HG03097 (cell line): ENCODE measurements around the gene AKR1C3.
"Not testable (repeated sequence)": the region's sequence is repeated elsewhere in the genome, so short reads cannot be mapped to it uniquely, and the experiment has no call there.

Experiments
- ATAC-seq: cut with Tn5 transposase; IDR thresholded peaks from one replicate; pipeline ENCODE4 v1.9.1; 2021; ENCODE audit not compliant: unreplicated experiment, low FRiP score

AKR1C3 gene

DNA sequence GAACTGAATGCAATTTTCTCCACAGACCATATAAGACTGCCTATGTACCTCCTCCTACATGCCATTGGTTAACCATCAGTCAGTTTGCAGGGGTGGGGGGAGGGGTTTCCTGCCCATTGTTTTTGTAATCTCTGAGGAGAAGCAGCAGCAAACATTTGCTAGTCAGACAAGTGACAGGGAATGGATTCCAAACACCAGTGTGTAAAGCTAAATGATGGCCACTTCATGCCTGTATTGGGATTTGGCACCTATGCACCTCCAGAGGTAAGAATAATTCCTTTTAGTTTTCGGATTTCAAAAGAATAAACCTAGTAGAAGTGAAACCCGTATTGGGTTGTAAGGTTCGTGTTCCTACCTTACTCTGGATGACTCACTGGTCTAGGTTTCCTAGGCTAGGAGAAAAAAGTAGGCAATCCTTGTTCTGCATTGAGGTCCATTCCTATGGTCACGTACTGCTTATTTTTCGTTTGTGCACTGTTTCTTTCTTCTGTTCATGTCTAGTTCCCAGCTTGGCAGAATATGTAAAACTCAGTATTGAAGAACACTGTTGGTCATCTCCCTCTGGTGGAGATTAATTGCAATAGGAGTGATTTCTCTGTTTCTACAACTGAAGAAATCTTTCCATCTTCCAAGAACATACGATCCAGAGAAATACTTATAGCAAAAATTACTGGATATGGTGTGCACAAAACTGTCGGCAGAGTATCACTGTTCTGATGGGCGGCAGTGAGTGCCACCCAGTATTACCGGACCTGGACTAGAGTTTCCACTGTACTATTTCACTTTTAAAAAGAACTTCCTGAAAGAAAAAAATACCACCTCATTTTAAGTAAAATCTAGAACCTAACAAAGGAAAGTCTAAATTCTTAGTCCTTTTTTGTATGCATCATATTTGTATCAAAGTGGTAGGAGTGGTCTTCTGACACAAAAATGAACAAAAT lies at the start of gene AKR1C3:
Gene AKR1C3 (plus strand): TSS at position 150 of the 941 bp plus-strand sequence. CDS start 31 bp downstream, at position 181.
- ATAC-seq, result no peak

DNA sequence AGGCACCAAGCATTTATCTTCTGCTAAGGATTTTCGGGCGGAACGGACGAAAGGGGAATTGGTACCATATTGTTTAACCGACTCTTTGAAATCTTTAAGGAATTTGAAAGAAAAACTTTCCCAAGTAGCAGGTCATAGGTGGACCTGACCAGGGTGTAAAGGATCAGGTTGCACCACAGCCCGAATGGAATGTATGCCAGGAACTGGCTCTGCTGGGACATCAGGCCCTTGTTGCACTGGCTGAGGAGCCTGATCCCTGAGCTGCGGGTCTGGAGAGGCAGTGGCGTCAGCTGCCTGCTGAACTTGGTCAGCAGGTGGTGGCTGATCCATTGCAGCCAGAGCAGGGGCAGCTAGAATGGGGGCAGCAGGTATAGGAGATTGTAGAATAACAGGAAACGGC lies 49.1 kb upstream of the AKR1C3 start:
- ATAC-seq, result no peak

DNA sequence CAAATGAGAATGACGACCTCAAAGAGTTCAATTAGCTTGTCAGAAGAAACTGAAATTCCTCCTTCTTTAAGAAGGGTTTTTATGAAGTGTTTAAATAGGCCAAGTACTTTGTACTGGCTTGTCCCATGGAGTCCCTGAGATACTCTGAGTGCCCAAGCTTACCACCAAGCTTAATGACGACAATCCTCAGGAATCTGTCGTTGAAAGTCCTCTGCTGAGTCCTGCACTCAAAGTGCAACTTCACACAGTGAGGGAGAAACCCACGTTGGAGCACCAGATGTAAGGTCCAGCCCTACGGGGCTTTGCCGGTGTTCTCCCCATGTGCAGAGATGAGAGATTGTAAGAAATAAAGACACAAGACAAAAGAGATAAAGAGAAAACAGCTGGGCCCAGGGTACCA lies 47.8 kb upstream of the AKR1C3 start:
- no peak for ATAC-seq

DNA sequence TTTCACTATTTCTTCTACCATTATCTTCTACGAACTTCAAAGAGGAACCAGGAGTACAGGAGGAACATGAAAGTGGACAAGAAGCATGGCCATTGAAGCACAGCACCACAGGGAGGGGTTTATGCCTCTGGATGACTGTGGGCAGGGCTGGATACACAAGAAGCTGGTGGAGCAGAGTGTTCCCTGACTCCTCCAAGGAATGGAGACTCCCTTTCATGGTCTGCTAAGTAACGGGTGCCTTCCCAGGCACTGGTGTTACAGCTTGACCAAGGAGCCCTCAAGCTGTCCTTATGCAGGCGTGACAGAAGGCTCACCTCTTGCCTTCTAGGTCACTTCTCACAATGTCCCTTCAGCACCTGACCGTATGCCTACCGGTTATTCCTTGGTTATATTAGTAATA lies 47.2 kb upstream of the AKR1C3 start:
- ATAC-seq, result not testable (repeated sequence)

DNA sequence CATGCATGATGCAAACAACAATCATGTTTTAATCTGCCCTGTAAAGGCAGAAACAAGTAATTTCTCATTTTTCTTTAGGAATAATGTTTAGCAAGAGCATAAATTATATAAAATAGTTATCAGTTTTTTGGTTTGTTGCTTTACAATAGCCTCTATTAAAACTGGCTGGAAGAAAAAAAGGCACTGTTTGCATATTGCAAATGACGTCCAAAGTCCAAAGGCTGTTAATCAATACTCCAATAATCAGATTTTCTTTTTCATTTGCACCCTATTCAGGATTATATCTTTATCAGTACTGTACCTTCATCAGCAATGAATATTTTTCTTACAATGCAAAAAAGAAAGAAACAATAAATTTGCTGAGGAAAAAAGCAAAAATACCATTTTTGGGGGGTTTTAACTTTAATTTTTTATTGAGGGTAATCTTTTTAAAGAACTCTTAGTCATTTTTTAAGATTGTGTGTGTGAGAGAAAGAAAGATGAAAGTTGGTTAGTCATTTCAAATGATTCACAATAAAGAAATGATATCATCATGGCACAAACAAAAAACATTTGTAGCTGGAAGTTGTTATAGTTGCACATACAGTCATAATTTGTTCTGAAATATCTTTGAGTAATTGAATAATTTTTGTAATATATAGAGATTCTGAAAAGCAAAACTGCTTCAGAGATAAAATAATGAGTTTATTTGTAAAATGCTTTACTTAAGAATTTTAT lies 46.1 kb upstream of the AKR1C3 start:
- no peak for ATAC-seq

DNA sequence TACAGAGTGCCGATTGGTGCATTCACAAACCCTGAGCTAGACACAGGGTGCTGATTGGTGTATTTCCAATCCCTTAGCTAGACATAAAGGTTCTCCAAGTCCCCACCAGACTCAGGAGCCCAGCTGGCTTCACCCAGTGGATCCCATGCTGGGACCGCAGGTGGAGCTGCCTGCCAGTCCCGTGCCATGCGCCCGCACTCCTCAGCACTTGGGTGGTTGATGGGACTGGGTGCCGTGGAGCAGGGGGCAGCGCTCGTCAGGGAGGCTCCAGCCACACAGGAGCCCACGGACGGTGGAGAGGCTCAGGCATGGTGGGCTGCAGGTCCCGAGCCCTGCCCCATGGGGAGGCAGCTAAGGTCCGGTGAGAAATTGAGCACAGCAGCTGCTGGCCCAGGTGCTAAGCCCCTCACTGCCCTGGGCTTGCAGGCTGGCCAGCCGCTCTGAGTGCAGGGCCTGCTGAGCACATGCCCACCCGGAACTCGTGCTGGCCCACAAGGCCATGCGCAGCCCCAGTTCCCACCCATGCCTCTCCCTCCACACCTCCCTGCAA lies 41.2 kb upstream of the AKR1C3 start:
- not testable (repeated sequence) for ATAC-seq

DNA sequence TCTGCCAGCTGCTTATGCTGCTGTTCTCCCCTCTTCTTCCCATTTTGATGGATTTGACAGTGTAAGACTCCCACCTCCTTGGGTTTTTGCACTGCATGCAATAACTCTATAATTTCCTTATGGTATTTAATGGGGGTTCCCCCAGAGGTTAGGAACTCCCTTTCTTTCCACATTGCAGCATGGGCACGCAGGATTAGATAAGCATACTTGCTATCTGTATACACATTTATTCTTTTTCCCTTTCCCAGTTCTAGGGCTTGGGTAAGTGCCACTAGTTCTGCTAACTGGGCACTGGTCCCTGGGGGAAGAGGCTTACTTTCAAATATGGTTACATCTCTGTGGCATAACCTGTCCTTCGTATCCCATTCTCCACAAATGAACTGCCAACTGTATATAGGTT lies 39.4 kb upstream of the AKR1C3 start:
- not testable (repeated sequence) for ATAC-seq

DNA sequence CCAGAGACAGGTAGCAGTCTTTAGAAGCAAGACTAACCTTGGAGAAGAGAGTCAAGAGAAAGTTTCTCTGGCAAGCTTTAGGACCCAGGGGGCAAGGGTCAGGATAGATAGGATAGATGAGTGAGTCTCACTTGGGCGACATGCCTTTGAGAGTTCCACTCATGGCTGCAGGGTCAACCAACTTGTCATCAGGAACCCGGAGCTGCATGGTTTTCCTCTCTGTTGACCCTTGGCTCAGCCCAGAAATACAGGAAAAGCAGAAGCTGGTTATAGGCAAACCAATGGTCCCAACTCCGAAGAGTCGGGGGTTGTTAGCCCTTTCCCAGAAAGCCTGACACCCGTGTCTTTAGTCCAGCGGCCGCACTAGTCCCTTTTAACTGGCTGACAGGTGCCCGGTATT lies 34.9 kb upstream of the AKR1C3 start:
- ATAC-seq, result not testable (repeated sequence)

DNA sequence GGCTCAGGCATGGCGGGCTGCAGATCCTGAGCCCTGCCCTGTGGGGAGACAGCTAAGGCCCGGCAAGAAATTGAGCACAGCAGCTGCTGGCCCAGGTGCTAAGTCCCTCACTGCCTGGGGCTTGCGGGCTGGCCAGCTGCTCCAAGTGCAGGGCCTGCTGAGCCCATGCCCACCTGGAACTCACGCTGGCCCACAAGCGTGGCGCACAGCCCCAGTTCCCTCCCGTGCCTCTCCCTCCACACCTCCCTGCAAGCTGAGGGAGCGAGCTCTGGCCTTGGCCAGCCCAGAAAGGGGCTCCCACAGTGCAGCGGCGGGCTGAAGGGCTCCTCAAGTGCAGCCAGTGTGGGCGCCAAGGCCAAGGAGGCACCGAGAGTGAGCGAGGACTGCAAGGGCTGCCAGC lies 33.4 kb upstream of the AKR1C3 start:
- ATAC-seq, result not testable (repeated sequence)

DNA sequence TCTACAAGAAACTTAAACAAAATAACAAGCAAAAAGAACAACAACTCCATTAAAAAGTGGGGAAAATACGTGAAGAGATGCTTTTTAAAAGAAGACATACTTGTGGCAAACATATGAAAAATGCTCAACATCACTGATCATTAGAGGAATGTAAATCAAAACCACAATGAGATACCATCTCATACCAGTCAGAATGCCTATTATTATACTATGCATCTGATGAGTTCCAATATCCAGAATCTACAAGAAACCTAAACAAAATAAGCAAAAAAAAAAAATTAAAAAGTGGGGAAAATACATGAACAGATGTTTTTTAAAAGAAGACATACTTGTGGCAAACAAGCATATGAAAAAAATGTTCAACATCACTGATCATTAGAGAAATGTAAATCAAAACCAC lies 29.6 kb upstream of the AKR1C3 start:
- ATAC-seq, result no peak

DNA sequence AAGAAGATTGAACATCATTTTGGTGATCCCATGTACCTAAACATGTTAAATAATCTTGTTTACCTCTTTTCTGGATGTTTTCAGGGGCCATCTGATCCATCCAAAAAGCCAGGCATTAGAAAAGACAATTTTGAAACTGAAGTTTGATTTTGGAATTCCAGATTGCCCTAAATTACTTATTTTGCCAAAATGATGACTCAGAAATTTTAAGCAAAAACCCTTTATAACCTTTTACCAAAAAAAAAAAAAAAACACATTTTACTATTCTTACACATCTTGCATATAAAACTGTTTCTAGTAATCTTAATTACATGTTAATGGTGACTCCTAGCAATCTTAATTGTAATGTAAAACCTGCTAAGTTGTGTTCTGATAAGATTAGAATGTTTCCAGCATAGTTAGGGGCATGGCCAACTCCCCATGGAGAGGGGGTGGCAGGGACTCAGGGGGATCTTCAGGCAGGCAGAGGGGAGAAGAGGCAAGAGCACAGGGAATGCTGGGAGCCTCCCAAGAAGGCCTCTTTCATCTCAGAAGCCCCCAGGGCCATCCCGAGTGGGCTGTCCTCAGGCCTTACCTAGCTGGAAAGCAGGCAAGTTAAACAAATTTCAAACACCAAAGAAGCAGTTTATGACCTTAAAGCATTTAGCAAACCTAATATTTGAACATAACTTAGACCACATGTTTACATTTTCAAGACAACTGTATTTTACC lies 25.8 kb upstream of the AKR1C3 start:
- no peak for ATAC-seq

DNA sequence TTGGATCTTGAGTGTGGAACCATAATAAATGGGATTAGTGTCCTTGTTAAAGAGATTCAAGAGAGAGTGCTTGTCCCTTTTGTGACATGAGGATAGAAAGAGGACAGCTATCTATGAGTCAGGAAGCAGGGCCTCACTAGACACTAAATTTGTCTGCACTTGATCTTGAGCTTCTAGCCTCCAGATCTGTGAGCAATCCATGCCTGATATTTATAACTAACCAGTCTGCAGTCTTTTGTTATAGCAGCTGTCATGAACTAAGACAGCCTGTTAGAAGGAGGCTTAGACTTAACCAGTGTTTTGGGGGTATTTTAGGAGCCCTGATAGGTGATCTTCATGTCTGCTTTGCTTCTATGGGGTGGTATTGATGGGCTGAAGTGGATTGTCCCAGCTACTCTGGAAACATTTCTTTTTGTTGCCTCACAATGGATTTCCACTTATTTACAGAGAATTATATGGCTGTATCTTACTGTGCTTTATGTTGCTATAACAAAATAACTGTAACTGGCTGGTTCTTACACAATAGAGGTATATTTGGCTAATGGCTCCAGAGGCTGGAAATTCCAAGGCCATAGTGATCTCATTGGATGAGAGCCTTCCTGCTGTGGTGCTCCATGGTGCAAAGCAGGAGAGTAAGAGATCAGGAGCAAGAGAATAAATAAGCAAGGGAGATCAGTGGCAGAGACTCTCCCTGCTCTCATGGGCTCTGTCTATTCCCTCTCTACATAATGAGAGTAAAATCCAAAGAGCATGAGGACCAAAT lies 23.4 kb upstream of the AKR1C3 start:
- ATAC-seq, result no peak

DNA sequence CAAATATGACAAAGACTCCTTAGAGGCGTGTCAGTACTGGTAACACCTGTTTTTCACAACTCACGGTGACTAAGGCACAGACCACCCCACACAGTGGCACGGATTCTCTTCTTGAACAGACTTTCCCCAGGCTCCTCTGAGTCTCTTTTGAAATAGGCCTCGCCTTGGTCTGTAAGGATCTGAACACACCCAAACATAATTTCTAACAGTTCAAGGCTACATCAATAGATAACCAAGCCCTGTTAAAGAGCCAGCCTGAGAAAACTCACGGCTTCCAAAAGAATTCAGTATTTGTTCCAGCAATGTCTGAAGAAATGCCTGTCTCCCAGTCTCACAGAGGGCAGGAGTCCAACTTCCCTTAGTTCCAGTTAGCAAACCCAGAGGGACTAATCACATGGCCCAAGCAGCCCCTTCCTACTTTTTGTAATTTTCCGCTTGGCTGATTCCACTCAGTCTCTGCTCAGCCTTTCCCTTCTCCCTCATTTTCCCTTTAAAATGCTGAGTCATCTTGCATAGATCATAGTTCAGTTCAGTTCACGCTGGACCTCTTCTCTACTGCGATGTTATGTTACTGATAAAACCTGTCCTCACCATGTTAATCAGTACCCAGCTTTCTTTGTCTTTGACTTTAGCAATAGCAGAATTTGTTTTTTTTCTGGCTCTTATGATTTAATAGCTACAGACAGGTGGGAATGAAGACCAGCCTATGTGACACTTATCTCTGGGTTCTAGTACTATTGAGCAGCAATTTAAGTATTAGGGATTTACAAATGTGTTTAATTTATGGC lies 22.6 kb upstream of the AKR1C3 start:
- ATAC-seq, result no peak

DNA sequence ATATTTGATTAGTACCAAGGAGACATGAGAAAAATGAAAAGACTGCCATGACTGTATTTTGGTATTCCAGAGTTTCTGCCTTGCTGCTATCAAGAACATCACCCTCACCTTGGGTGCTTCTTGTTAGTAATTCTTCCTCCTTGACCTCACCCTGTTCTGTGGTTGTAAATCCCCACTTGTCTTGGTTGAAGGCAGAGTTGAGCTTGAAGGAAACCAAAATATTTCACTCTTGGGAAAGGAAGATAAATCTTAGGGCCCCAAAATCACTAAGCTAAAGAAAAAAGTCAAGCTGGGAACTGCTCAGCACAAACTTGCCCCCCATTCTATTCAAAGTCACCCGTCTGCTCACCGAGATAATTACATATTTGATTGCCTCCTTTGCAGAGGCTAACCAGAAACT lies 20.6 kb upstream of the AKR1C3 start:
- no peak for ATAC-seq

DNA sequence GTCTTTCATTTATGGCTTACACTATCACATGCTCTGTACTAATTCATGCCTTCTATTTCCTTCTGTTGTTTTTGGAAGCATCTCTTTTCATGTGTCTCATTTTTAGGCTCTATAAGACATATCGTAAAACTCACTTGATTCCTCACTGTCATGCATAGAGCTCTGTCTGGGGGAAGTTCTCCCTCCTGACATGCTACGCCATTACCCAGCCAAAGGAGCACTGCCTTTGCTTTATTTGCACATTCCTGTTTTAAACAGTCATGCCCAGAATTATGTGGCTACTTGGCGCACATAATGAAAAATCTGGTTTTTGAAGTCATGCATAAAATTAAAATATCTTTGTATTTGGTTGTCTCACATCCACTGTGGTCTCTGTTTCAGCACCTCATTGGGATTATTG lies 17.6 kb upstream of the AKR1C3 start:
- no peak for ATAC-seq

DNA sequence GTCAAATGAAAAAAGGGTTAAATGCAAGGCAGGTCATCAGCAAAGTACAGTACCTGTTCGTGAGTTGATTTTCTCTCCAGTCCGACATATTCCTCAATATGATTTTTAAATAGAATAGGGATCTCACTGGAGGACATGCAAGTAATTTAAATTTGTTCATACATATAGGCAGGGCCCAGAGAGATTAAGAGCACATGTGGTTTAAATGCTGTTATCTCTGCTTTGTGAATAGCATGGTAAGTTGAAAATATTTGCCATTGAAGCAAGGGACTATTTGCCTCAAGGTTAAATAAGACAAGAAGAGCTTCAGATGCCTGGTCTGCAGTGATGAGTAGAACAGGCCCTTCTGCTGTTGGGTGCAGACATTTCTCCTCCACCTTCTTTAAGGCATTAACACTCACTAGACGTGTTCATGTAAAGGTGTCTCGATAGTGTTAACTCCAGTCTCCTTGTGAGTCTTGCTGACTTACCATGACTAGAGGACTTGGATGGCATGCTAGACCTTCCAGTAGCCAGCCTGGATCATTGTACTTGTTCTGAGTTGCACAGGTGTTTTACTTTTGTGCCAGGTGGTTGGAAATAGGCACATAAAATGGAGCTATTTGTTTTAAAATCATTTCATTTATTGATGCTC lies 15.6 kb upstream of the AKR1C3 start:
- ATAC-seq, result no peak

DNA sequence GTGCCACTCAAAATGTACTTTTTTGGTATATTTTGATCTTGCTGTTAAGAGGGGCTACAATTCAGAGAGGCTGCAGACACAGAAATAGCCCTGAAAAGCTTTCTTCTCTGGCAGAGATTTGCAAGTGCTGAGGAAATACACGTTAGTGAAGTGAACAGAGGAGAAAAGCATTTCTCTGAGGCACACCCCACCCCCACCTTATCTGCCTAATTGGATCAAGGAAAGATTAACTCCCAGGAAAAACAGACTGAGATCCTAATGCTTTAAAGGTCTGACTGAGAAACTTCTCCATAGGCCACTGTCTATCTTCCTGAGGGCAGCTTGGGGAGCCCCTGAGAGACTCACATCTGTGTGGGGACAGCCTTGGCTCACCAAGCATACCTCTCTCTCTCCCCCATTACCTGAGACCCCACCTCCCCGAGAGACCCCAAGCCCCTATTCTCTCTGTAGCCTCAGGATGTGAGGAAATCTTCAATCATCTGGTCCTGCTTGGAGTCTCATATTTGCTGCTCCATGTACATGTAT lies 14.8 kb upstream of the AKR1C3 start:
- no peak for ATAC-seq

DNA sequence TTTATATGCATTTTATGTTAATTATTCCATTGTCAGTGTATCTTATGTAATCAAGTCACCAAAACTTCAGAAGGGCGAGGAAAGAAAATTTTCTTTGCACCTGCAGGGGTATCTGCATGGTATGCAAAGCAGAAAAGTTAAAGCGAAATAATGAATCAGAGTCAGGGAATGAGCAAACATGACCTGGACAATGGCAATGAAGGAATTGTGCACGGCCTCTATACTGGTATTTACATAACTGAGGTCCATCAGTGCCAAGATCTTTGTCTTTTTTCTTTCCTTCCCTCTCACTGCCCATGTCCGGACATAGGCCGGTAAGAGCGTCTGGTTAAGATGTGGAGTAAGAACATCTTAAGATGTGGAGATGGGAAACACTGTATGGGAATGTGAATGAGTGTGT lies 14.4 kb upstream of the AKR1C3 start:
- ATAC-seq, result no peak

DNA sequence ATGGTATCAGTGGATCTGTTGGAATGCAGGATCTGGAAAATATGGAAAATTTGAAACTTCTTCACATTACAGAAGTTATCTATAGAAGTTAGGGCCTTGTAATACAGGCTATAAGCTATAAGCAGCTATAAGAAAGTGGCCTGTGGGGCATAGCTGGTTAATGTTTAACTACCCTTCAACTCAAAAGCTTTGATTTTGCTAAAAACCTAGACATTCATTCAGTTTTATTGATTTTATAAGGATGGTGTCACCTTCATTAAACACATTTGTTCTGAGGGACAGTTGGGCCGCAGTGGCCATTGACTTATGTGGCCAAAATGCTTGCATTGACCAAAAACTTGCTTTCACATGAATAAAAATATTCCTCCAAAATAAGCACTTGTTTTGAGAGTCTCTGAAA lies 13.1 kb upstream of the AKR1C3 start:
- ATAC-seq, result no peak
